Measurements from ENCODE around the gene BDH2.

The BDH2 gene

GRCh38 chr4:103079621-103080020, 20.0 kb downstream of the BDH2 start:
- no peak for DNase-seq

- no peak for DNase-seq
Observed at GRCh38 chr4:103076747-103077347, 22.8 kb downstream of the BDH2 start, which contains the start of gene SLC9B2. SLC9B2 (minus strand) TSS chr4:103076761; CDS start chr4:103067550, 9,211 bp downstream.

- peak; percentile 18 for DNase-seq
Observed at GRCh38 chr4:103075894-103076746, 23.5 kb downstream of the BDH2 start.

GRCh38 chr4:103075435-103075893, 24.2 kb downstream of the BDH2 start:
- DNase-seq: no peak

GRCh38 chr4:103074744-103075434, 24.7 kb downstream of the BDH2 start:
- peak; percentile 93 for DNase-seq

GRCh38 chr4:103073792-103074438, 25.7 kb downstream of the BDH2 start:
- no peak for DNase-seq

- no peak for DNase-seq
Observed at GRCh38 chr4:103067841-103068547, 31.6 kb downstream of the BDH2 start.

- no peak for DNase-seq
Observed at GRCh38 chr4:103060453-103061148, 39.0 kb downstream of the BDH2 start.

- DNase-seq: no peak
Observed at GRCh38 chr4:103054030-103054429, 45.6 kb downstream of the BDH2 start.

- no peak for DNase-seq
Observed at GRCh38 chr4:103052779-103053178, 46.9 kb downstream of the BDH2 start.

- no peak for DNase-seq
Observed at GRCh38 chr4:103052145-103052544, 47.5 kb downstream of the BDH2 start.

- no peak for DNase-seq
Observed at GRCh38 chr4:103050736-103051436, 48.7 kb downstream of the BDH2 start.

GRCh38 chr4:103046416-103047290, 53.0 kb downstream of the BDH2 start:
- DNase-seq: peak; percentile 8

GRCh38 chr4:103044183-103044582, 55.5 kb downstream of the BDH2 start:
- no peak for DNase-seq

GRCh38 chr4:103036169-103036568, 63.5 kb downstream of the BDH2 start:
- no peak for DNase-seq

- DNase-seq: peak; percentile 51
Observed at GRCh38 chr4:103032574-103032973, 67.1 kb downstream of the BDH2 start.

GRCh38 chr4:103030791-103031190, 68.8 kb downstream of the BDH2 start:
- no peak for DNase-seq

- DNase-seq: no peak
Observed at GRCh38 chr4:103029300-103029699, 70.3 kb downstream of the BDH2 start.

Measured in MV-4-11 (cell line).